Left forelimb (tissue), 1 donor: ENCODE measurements around the gene CDK5.

Experiments used
- DNase-seq: peaks from one replicate; pipeline ENCODE4 v3.0.0-alpha.2; 2018; ENCODE audit warnings: low spot score

Gene CDK5

GRCh38 chr7:151073990-151074389, 16.3 kb upstream of the CDK5 start:
- DNase-seq = no peak

- no peak for DNase-seq
Observed at GRCh38 chr7:151071032-151071866, 13.6 kb upstream of the CDK5 start.

GRCh38 chr7:151070574-151070960, 12.9 kb upstream of the CDK5 start:
- no peak for DNase-seq

GRCh38 chr7:151069841-151070573, 12.3 kb upstream of the CDK5 start:
- no peak for DNase-seq

GRCh38 chr7:151068069-151068773, 10.5 kb upstream of the CDK5 start:
- DNase-seq = no peak

GRCh38 chr7:151066273-151066974, 8.7 kb upstream of the CDK5 start:
- DNase-seq = no peak

GRCh38 chr7:151065516-151065915, 7.8 kb upstream of the CDK5 start:
- DNase-seq = no peak

GRCh38 chr7:151064993-151065392, 7.3 kb upstream of the CDK5 start:
- DNase-seq = no peak

GRCh38 chr7:151064454-151064853, 6.8 kb upstream of the CDK5 start:
- no peak for DNase-seq

GRCh38 chr7:151063212-151063561, 5.5 kb upstream of the CDK5 start:
- DNase-seq = no peak

GRCh38 chr7:151062399-151063211, 4.9 kb upstream of the CDK5 start:
- DNase-seq = no peak

GRCh38 chr7:151062111-151062398, 4.4 kb upstream of the CDK5 start:
- DNase-seq = no peak

GRCh38 chr7:151061213-151062110, 3.8 kb upstream of the CDK5 start:
- no peak for DNase-seq

GRCh38 chr7:151060416-151061212, 2.9 kb upstream of the CDK5 start:
- no peak for DNase-seq

- DNase-seq = no peak
Observed at GRCh38 chr7:151060113-151060415, 2.4 kb upstream of the CDK5 start.

GRCh38 chr7:151059367-151060112, 1.8 kb upstream of the CDK5 start, which contains the start of gene SLC4A2:
Gene SLC4A2 (plus strand): TSS chr7:151059589. CDS start chr7:151061988, 2,399 bp downstream.
- peak; percentile 94 for DNase-seq

- DNase-seq = no peak
Observed at GRCh38 chr7:151058781-151059366, 1.2 kb upstream of the CDK5 start.

- peak; percentile 99 for DNase-seq
Observed at GRCh38 chr7:151057989-151058780, 488 bp upstream of the CDK5 start.
